HUES64 (cell line): ENCODE data around the gene PTGIS.

Experiments used
- H3K27ac ChIP-seq: 2 replicates; pipeline ENCODE4 v1.7.0; 2013; ENCODE audit warnings: low read depth, low read length, inconsistent platforms
- H3K27me3 ChIP-seq: 2 replicates; pipeline ENCODE4 v1.6.1; 2013; ENCODE audit warnings: mild to moderate bottlenecking, low read length; ENCODE audit not compliant: insufficient read depth
- H3K36me3 ChIP-seq: 2 replicates; pipeline ENCODE4 v1.6.1; 2013; ENCODE audit warnings: mild to moderate bottlenecking, low read length; ENCODE audit not compliant: insufficient read depth
- H3K4me1 ChIP-seq: 2 replicates; pipeline ENCODE4 v1.6.1; 2013; ENCODE audit warnings: mild to moderate bottlenecking, low read length, moderate library complexity; ENCODE audit not compliant: insufficient read depth
- H3K4me3 ChIP-seq: 2 replicates; pipeline ENCODE4 v1.5.1; 2013; ENCODE audit warnings: mild to moderate bottlenecking, low read length, moderate library complexity
- H3K9ac ChIP-seq: 2 replicates; pipeline ENCODE4 v1.6.1; 2013; ENCODE audit warnings: mild to moderate bottlenecking, low read depth, low read length
- H3K9me3 ChIP-seq: 2 replicates; pipeline ENCODE4 v1.6.1; 2013; ENCODE audit warnings: low read depth, low read length; ENCODE audit not compliant: insufficient read depth
- WGBS: fragments of 150-250, 120-280 bp; methylation state at CpG from one replicate; pipeline ENCODE4 v1.1.7; 2013; ENCODE audit warnings: missing lambda C conversion rate; 5-methylcytosine and 5-hydroxymethylcytosine counted together

Gene PTGIS

DNA sequence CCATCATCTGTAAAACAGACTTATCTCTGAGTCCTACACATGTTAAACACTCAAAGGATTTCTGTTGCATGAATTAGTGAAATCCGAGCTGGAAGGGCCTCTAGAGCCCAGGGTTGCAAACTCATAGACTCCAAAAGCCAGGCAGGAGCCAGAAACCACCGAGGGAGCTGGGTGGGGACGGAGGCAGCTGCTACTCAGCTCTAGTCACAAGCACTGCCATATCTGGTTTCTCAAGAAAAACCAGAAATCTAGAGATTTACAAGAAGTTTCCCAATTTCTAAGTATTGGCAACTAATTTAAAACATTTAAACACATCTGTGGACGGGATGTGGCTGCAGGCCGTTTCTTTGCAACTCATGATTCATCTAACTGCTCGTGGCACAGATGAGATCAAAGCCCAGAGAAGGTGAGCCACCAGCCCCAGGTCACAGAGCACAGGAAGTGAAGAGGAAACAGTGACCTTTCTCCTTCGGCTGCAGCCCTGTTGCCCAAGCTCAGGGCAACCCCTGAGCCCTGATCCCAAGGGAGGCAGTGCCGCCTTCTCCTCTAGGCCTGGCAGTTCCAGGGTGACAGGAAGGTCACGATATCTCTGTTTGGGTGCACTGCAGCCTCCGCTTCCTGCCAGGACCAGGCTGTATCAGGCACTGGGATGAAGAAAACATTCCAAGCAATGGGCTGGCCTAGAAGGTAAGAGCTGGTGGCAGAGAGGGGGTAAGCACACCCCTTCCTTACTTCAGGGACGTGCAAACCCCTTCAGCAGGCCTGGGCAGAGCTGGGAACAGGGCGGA lies 26.4 kb upstream of the PTGIS start:
- WGBS = 89% methylated on average over 12 of the region's 12 CpGs
- Histone ChIP-seq H3K27ac (no peak overlapping the region), H3K9me3 (peaks cover 3% of the 10 kb centered on the region; the same call in 1 of the 2 replicates), H3K4me1 (no peaks in the 10 kb centered on the region), H3K36me3 (no peaks in the 10 kb centered on the region), H3K9ac (no peak overlapping the region), H3K27me3 (no peaks in the 10 kb centered on the region), H3K4me3 (no peak overlapping the region)

DNA sequence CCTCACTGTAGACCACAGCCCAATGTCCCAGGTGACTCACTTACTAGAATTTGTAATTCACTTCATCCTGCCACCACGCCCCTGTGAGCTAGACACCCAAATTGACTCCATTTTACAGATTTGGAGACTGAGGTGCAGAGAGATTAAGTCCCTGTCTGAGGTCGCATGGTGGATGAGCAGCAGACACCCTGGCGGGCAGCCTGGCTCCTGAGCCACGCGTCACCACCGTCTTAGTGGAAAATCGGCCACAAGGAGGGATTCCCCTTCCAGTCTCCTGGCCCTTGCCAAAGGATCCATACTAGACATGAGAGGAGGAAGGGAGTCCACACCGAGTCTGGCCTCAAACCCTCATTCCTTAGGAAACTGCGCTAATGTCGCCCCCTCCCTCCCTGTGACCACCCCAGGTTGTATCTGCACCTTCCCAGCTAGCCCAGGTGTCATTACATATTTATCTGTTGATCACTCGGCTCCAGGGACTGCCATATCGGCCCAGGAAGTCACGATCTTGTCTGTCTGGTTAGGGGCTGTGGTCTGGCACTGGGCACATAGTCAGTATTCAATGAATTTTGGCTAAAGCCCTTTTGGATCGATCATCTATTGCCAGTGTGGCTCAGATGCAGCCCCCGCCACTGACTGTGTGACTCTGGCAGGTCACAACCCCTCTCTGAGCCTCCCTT lies 25.7 kb upstream of the PTGIS start:
- peaks cover 3% of the 10 kb centered on the region; the same call in 1 of the 2 replicates for H3K9me3 ChIP-seq
- WGBS = 91% methylated on average over 15 of the region's 15 CpGs
- no peak overlapping the region for H3K27ac ChIP-seq
- no peaks in the 10 kb centered on the region for H3K27me3 ChIP-seq
- no peak overlapping the region for H3K9ac ChIP-seq
- H3K4me3 ChIP-seq = no peak overlapping the region
- H3K36me3 ChIP-seq = no peaks in the 10 kb centered on the region
- no peaks in the 10 kb centered on the region for H3K4me1 ChIP-seq

DNA sequence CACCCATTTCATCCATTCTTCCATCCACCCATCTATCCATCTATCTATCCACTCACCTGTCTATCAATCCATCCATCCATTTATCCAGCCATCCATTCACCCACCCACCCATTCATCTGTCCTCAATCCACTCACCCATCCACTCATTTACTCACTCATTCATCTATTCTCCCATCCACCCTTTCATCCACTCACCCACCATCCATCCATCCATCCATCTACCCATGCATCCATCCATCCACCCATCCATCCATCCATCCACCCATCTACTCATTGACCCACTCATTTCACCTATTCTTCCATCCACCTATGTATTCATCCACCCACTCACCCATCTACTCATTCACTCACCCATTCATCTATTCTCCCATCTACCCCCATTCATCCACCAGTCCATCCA lies 24.2 kb upstream of the PTGIS start:
- Histone ChIP-seq H3K4me3 (no peak overlapping the region), H3K27ac (no peak overlapping the region), H3K36me3 (no peaks in the 10 kb centered on the region), H3K4me1 (no peaks in the 10 kb centered on the region), H3K9me3 (no peaks in the 10 kb centered on the region), H3K27me3 (no peaks in the 10 kb centered on the region), H3K9ac (no peak overlapping the region)

DNA sequence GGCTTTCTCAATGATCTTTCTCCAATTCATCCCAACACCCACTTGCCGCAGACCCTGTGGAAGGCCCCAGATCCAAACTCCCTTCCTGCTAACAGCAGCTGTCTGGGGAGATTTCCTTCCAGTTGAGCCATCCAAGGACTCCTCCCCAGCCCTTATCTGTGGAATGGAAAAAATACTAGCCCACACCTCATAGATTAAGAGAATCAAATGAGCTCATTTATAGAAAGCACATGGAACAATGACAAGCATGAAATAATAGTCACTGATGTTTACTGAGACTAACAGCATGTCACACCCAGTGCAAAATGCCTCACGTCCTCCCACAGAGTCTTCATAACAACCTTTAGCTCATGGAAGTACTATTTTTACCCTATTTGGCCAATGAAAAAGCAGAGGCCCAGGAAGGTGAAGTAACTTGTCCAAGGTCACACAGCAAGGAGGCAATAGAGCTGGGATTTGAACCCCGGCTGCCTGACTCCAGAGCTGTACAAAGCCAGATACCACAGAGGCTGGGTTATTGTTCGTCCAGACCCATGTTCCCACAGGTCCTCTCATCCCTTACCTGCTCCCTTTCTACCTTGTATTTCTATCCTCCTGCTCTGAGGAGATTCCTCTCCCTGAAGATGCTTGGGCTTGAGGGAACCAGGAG lies 23.4 kb upstream of the PTGIS start:
- WGBS = 88% methylated on average over 4 of the region's 4 CpGs
- no peaks in the 10 kb centered on the region for H3K36me3 ChIP-seq
- H3K27ac ChIP-seq = no peak overlapping the region
- no peaks in the 10 kb centered on the region for H3K27me3 ChIP-seq
- no peaks in the 10 kb centered on the region for H3K9me3 ChIP-seq
- H3K4me1 ChIP-seq = no peaks in the 10 kb centered on the region
- no peak overlapping the region for H3K9ac ChIP-seq
- no peak overlapping the region for H3K4me3 ChIP-seq

DNA sequence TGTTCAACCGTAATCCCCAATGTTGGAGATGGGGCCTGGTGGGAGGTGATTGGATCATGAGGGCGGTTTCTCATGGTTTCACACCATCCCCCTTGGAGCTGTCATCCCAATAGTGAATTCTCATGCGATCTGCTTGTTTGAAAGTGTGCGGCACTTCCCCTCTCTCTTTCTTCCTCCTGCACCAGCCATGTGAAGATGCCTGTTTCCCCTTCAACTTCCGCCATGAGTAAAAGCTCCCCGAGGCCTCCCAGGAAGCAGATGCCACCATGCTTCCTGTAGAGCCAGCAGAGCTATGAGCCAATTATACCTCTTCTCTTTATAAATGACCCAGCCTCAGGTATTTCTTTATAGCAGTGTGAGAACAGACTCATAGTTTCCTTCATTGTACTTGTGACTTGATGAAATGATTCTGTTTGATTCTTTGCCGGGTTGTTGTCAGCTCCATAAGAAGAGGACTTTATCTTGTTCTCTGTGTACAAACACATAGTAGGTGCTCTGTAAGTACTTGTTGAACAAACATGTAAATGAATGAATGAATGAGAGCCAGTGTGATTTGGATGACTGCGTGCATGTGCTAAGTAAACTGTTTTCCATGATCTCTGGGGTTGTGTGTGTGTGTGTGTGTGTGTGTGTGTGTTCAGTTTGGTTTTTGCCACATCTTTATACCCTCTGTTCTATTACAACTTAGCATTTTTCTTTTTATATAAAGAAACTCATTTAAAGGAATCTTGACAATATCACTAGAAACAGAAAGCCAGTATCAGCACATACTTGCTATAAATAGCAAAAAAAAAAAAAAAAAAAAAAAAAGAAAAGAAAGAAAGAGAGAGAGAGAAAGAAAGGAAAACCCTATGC lies 22.5 kb upstream of the PTGIS start:
- no peak overlapping the region for H3K4me3 ChIP-seq
- H3K9me3 ChIP-seq = no peaks in the 10 kb centered on the region
- no peaks in the 10 kb centered on the region for H3K27me3 ChIP-seq
- H3K27ac ChIP-seq = no peak overlapping the region
- H3K36me3 ChIP-seq = no peaks in the 10 kb centered on the region
- no peak overlapping the region for H3K9ac ChIP-seq
- 96% methylated on average over 8 of the region's 8 CpGs for WGBS
- H3K4me1 ChIP-seq = no peaks in the 10 kb centered on the region

DNA sequence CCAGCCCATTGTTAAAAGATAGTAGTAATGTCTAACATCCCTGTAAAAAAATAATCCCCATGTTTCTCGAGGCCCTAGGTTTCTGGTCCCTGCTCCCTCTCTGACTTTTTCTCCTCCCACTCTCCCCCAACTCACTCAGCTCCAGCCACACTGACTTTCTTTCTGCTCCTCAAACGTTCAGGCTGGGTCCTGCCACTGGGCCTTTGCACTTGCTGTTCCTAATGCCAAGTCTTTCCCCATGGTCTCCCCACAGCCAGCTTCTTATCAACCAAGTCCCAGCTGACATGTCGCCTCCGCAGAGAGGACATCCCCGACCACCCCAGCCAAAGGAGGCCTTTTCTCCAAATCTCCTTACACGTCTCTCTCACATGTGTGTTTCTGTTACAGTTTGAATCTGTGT lies 21.8 kb upstream of the PTGIS start:
- Histone ChIP-seq H3K9ac (no peak overlapping the region), H3K27me3 (no peaks in the 10 kb centered on the region), H3K36me3 (no peaks in the 10 kb centered on the region), H3K4me3 (no peak overlapping the region), H3K4me1 (no peaks in the 10 kb centered on the region), H3K27ac (no peak overlapping the region), H3K9me3 (no peaks in the 10 kb centered on the region)
- 79% methylated on average over 6 of the region's 6 CpGs for WGBS

DNA sequence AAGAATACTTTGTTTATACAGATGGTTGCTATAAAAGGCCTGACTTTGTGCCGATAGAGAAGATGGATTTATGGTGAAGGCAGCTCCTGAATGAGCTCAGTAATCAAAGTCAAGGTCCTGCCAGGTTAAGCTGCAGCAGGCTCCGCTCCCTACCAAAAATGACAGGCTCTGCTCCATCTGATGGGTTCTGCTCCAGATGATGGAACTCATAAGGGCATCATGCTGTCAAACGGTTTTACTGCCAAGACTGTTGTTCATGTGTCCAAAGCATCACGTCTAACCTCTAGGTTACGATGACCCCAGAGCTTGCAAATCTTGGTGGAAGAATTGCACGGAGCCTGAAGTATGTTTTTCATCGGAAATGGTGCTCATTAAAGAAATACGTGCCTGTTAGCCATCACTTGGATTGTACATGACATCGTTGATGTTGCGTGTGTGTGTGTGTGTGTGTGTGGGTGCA lies 19.2 kb upstream of the PTGIS start:
- Histone ChIP-seq H3K36me3 (no peaks in the 10 kb centered on the region), H3K4me3 (no peak overlapping the region), H3K4me1 (no peaks in the 10 kb centered on the region), H3K27ac (no peak overlapping the region), H3K9ac (no peak overlapping the region), H3K9me3 (peaks cover 6% of the 10 kb centered on the region), H3K27me3 (no peaks in the 10 kb centered on the region)
- WGBS = 90% methylated on average over 10 of the region's 10 CpGs

DNA sequence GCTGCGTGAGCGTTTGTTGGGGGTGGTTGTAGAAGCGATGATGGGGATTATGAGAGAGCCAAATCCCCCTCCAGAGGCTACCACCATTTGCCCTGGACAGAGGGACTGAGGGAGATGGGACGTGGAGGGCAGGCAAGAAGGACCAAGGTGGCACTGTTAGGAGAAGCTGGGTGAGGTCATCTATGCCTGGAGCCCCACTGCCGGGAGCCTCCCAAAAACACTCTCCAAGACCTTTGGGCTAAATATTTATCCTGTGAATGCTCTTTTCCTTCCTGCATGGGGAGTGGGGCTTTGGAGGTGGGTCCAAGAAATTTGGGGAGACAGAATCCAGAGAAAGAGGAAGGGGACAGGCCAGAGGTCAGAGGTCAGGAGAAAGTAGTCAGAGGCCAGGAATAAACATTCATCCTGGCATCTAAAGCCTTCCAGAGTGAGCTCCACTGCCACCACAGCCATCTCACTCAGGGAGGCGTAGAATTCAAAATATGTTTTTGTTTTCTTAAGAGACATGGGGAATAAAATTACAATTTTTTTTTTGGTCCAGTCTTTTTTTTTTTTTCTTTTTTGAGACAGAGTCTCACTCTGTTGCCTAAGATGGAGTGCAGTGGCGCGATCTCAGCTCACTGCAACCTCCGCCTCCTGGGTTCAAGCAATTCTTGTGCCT lies 17.8 kb upstream of the PTGIS start:
- no peak overlapping the region for H3K27ac ChIP-seq
- no peak overlapping the region for H3K4me3 ChIP-seq
- no peaks in the 10 kb centered on the region for H3K4me1 ChIP-seq
- no peaks in the 10 kb centered on the region for H3K36me3 ChIP-seq
- peaks cover 6% of the 10 kb centered on the region for H3K9me3 ChIP-seq
- WGBS = 89% methylated on average over 7 of the region's 9 CpGs
- H3K27me3 ChIP-seq = no peaks in the 10 kb centered on the region
- H3K9ac ChIP-seq = no peak overlapping the region

DNA sequence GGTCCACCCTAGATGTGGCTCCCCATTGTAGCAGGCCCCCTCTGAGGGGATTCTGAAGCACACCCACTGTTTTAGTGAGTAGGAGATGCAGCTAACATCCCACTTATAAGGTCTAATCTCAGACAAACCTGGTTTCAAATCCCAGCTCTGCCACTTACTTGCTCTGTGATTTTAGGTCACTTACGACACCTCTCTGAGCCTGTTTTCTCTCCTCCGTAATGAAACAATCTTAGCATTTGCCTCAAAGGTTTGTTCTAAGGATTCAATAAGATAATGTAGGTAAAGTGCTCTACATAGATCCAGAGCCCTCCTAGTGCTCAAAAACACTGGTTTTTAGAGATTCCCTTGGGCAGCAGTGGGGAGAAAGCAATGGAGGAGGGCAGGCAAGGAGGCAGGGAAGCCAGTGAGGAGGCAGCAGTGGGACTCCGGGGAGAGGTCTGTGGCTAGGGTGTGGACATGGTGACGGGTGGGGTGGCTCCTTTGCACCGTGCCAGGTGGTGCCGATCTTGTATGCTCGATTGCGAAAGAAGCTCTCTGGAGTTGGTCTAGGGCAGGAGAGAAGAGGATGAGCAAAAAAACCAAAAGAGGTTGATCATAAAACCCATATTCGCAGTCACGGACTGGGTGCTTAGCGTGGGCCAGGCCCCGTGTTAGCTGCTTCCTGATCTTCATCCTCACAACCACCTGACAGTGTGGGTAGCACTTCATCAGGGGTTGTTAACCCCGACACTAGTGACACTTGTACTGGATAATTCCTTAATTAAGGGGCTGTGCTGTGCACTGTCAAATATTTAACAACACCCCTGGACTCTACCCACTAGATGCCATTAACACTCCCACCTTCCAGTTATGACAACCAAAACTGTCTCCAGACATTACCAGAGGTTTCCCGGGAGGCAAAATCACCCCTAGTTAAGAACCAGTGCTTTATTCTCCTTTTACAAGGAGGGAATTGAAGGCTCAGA lies 16.8 kb upstream of the PTGIS start:
- no peak overlapping the region for H3K27ac ChIP-seq
- no peak overlapping the region for H3K4me3 ChIP-seq
- 92% methylated on average over 14 of the region's 14 CpGs for whole genome bisulfite sequencing
- H3K27me3 ChIP-seq = no peaks in the 10 kb centered on the region
- H3K4me1 ChIP-seq = peaks cover 8% of the 10 kb centered on the region; the same call in 1 of the 2 replicates
- H3K36me3 ChIP-seq = no peaks in the 10 kb centered on the region
- peaks cover 6% of the 10 kb centered on the region for H3K9me3 ChIP-seq
- H3K9ac ChIP-seq = no peak overlapping the region
